Activated CD4-positive, alpha-beta T cell treated with anti-CD3 and anti-CD28 coated beads, Interleukin-2, Interleukin-6, amounts not matched to agents 100 ng/mL and 50 ng/mL, durations not matched to agents 16 hours and 8 hours (primary cell): ENCODE data around the gene ZNF503.
"Not testable (repeated sequence)": the region's sequence is repeated elsewhere in the genome, so short reads cannot be mapped to it uniquely, and the experiment has no call there.

Experiments used
- DNase-seq: peaks from one replicate; pipeline ENCODE4 v3.0.0-alpha.2; 2020

ZNF503 gene

DNA sequence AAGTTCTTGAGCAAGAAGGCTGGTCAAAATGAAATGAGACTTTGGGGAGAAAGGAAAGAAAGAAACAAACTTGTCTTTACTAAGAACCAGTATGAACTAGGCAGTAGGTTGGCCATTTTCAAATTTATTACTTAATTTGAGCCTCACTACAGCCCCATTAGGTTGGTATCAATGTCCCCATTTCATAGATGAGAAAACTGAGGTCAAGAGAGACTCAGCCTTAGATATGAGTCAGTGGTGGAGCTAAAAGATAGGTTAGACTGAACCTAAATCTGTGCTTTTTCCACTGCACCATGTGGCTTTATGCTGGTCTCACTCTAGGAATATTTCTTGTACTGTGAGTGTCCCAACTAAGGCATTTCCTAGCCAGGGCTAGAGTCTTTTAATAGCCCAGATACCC, 8.8 kb downstream of the ZNF503 start:
- no peak for DNase-seq

- DNase-seq = no peak
Observed at GRCh38 chr10:75392271-75392670, 9.3 kb downstream of the ZNF503 start.

GRCh38 chr10:75390178-75390577, 11.4 kb downstream of the ZNF503 start:
- DNase-seq = no peak

DNA sequence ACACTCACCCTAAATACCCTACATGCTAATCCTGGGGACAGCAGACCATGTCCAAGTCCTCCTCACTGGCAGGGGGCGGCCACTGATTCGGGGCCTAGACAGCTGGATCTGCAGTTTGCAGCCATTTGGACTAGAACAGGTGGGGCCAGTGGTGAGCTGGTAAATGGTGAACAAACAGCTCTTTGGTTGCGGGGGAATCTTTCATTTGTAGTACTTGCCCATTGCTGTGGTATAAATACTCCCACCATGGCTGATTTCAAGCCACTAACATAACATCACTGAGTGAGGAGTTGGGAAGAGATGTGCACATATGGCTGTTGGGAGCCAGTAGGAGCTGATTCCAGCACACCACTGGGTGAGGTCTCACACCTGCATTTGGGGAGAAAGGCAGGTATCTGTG, 13.5 kb downstream of the ZNF503 start:
- DNase-seq = no peak

GRCh38 chr10:75386128-75386527, 15.4 kb downstream of the ZNF503 start:
- no peak for DNase-seq

DNA sequence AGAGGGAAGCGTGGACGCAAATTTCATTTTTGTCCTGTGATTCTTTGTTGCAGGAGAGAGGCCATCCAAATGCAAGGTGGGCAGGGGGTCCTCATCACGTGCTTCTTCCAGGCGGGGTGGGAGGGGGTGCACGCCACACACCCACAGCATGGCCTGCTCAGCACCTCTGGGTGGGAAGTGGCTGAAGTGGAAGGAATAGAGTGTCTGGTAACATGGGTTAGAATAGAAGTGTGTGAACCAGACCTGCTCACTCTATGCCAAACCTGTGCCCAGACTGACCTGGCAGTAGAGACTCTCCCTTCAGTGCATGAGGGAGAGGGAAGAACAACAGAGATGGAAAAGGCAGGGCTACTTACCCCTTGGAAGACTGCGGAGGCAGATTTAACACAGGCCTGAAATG, 21.7 kb downstream of the ZNF503 start:
- no peak for DNase-seq

DNA sequence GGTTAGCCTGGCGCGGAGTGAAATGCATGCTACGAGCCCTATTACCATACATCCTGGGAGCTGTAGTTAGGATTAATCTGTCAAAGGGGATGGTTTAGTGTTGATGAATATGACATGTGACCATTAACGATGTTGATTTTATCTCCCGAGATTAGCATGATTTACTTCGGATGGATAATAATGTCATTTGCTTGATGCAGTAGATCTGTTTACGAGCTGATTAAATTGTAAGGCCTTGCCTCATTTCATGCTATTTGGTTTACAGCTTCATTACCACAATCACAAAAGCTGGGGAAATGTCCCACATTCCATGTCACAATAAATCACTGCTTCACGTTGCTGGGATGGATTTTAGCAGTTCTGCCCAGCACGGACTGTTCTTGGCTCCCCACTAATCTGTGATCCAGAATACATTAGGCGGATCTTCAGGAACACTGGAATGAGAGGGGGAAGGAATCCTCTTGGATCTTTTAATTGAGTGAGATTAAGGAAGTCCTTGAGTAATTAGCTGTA, 22.3 kb downstream of the ZNF503 start:
- no peak for DNase-seq

DNA sequence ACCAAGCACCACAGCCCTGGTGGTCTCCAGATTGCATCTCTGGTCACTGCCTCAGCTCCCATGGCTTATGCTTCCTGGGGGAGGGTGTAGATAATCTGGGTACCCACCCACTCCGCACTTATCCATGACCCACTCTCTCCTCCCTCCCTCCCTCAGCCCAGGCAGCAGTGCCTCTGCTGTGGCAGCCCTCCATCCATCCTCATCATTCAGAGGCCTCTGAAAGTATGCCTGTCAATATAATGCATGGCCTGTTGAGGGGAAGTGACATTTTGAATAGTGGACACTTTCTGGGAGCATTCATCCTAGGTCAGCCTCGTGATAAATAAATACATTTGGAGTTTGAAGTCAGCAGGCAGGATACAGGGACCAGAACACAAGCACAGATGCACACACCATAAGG, 23.2 kb downstream of the ZNF503 start:
- DNase-seq = no peak

DNA sequence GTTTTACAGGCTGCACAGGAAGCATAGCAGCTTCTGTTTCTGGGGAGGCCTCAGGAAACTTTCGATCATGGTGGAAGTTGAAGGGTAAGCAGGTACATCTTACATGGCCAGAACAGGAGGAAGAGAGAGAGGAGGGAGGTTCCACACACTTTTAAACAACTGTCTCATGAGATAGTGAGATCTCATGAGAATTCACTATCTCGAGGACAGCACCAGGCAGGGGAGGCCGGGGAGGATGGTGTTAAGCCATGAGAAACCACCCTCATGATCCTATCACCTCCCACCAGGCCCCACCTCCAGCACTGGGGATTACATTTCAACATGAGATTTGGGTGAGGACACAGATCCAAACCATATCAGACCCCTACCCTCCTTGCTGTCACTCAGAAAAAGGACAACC, 23.7 kb downstream of the ZNF503 start:
- no peak for DNase-seq

DNA sequence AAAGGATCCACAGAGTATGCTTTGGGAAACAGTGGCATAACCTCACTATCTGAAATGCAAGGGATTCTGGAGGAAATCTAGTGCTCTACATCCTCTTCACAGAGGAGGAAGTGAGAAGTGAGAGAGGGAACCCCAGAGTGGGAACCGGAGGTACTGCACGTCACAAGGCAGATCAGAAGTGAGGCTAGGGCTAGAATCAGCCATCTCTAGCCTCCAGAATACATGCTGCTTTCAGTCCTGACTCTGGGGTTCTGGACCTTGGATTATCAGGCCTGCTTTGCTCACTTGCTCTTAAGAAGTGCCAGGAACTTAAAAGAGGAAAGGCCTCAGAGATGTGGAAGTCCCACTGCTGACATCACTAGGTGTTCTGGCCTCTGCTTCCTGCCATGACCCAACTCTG, 25.7 kb downstream of the ZNF503 start:
- no peak for DNase-seq

DNA sequence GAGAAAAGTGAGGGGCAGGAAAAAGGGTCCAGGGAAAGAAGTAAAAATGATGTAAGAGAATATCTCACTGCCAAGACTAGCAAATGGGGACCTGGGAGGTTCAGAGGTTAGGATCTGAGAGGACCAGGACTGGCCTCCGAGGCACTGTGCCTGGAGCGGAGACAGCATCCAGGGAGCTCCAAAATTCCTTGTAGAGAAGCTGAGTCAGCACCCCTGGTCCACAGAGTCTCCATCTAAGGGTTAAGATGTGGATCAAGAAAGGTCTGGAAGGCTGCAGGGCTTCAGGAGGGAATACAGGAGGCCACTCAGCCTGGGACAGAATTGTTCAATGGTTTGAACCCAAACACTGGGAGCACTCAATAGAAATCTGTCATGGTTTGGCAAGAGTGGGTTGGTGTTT, 30.6 kb downstream of the ZNF503 start:
- DNase-seq = no peak

DNA sequence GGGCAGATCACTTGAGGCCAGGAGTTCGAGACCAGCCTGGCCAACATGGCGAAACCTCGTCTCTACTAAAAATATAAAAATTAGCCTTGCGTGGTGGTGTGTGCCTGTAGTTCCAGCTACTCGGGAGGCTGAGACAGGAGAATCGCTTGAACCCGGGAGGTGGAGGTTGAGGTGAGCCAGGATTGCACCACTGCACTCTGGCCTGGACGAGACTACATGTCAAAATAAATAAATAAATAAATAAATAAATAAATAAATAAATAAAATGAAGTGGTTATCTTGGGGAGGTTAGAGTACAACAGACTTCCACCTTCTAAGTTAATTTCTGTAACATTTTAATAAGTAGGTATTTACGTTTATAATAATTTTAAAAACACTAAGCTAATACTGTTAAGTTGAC, 31.7 kb downstream of the ZNF503 start:
- DNase-seq = not testable (repeated sequence)

DNA sequence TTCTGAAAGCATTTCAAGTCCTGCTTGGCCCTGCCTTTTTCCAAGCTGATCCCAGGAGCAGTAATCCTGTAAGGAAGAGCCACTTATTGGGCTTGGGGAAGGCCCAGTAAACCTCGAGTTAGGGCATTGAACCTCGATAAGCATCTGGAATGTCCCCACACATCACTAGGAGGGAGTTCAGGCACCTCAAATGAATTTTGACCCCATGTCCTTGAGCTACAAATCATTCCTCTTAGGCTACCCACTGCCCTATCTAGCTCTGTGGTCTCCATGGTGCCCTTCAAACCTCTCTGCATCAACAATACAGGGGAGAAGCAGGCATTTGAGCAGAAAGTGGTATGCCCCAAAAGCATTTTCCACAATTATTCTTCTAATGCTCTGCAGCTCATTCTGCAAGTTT, 33.7 kb downstream of the ZNF503 start:
- no peak for DNase-seq

GRCh38 chr10:75367021-75367487, 34.5 kb downstream of the ZNF503 start:
- DNase-seq = no peak

DNA sequence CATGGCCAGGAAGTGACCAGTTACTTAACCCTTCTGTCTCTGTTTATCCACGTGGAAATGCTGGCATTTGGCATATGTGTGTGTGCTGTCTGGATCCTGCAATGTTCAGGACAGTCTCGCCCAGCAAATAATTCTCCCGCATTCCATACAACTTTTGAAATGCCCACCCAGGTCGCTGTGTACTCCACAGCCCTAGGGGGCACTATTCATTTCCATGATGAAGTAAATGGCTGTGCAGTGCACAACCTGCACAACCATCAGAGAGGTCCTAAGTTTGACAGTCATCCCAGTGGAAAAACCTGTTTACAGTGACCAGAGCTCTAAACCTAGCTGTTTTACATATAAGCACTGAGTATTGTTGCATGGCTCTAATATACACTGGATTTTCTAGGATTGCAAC, 38.1 kb downstream of the ZNF503 start:
- no peak for DNase-seq

DNA sequence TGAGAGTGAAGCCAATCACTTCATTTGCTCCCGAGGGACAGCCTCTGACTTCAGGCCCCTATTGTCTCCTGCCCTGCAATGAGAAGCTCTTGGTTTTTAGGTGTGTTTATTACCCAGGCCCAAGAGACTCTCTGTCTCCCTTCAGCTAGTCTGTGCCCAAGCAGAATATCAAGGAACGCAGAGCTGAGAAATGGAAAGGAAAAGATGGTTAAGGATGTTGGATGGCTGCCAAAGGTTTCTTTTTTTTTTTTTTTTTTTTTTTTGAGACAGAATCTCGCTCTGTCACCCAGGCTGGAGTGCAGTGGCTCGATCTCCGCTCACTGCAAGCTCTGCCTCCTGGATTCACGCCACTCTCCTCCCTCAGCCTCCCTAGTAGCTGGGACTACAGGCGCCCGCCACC, 41.7 kb downstream of the ZNF503 start:
- DNase-seq = not testable (repeated sequence)

DNA sequence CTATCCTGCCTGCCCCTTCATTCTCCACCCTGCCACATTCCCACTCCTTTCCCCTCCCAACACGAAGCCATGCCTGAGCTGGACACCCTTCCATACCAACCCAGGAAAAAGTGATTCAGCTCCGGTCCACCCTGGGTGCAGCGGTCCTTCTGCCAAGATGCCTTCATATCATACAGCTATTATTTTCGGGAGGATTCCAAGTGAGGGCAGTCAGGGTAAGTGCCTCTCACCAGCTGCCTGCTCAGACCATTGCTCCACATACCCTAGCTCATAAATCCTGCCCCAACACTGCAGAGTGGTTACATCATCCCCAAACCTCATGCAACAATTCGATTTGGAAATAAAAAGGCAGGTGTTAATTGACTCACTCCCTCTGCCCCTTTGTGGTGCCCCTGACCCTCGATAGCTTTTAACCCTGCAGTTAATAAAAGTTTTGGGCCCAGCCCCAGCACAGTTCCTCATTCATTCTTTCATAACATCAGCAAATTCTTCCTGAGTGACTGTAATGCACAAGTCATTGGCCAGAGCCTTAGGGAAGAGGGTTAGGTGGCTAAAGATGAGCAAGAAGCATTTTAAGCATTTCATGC, 42.6 kb downstream of the ZNF503 start:
- no peak for DNase-seq

DNA sequence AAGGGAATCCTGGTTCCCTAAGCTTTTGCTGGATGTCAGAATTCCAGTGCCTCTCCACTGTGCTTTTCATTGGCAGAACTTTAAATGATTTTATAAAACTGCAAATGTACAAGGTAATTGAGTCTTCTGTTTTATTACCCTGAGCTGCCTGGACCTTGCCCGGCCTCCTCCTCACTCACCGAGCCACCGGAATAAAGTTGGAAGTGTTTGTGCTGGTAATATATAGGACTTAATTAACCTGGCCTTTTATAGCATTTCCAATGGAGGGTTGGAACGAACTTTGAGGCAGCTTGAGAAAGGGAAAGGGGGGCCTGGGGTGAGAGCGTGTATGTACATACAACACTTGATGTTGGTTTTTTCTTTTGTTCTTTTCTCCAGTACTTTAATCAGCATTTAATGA, 43.4 kb downstream of the ZNF503 start:
- no peak for DNase-seq

DNA sequence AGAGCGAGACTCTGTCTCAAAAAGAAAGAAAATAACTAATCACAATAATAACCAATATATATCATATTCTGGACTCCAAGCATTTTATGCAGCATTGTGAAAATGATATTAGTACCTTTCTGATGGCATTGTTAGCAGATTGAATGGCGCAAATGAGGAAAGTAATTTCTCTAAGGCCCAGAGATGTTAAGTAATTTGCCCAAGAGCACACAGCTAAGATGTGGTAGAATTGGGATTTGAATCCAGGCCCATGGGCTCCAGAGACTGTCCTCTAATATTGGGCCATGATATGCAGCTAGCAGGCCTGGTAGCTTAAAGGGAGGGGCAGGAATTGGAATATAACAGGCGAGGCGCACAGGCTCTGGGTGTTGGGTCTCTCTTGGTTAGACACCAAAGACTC, 44.1 kb downstream of the ZNF503 start:
- DNase-seq = no peak

GRCh38 chr10:75356484-75356883, 45.1 kb downstream of the ZNF503 start:
- no peak for DNase-seq

DNA sequence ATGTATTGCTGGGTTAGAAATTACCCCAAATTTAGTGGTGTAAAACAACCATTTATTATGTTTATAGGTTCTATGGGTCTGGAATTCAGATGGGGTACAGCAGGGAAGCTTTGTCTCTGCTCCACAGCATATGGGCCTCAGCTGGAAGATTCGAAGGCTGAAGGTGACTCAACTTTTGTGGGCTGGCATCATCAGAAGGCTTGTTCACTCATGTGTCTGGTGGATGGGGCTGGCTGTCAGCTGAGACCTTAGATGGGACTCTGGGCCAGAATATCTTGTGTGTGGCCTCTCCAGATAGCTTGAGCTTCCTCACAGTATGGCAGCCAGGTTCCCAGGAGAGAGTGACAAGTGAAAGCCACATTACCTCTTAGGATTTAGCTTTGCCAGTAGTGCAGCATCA, 45.9 kb downstream of the ZNF503 start:
- no peak for DNase-seq

- no peak for DNase-seq
Observed at GRCh38 chr10:75353183-75353582, 48.4 kb downstream of the ZNF503 start.

DNA sequence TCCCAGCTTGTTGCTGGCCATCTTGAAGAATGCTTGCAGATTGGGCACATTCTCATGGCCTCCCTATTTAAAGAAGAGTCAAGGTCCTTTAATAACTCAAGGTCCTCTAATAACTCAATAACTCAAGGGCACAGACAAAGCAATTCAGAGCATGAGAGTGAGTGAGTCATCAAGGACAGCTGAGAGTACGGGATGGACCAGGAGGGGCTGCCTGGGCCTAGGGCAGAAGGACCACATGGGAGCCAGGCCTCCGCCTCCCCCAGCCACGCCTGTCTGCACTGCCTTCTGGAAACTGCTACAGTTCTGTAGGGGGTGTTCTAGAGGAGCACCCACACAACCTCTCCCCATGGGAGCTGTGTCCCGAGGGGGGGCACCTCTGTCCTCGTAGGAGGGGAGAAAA, 48.9 kb downstream of the ZNF503 start:
- DNase-seq = no peak

DNA sequence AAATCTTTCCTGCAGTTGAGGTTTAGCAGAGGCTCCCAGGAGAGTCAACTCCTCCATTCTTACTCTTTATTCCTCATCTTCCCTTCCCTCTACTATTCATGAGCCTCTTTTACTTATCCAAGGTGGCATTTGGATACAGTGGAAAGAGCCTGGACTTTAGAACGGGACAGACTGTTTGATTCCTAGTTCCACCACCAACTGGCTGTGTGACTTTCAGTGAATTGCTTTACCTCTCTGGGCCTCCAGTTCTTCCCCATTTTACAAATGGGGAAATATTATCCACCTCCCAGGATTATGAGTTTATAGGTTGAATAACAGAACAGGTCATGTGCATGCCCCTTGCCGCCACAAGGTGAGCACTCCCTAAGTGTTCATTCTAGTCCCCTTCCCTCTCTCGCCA, 49.9 kb downstream of the ZNF503 start:
- no peak for DNase-seq

DNA sequence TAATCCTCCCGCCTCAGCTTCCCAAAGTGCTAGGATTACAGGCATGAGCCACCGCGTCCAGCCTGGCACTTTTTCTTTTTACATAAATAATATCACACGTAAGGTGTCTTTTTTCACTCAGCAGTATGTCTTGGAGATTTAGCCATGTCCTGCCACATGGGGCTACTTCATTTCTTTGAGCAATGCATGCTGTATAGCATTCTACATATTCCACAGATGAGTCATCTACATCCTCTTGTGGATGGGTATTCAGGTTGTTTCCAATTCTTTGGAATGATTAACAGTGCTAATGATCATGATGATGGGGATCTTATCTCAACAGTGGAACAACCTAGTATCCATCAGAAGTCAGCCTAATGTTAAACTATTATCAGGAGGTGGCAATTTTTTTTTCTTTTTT, 50.8 kb downstream of the ZNF503 start:
- DNase-seq = no peak
